ENCODE data around the gene FHOD1. TPM values are rescaled to one million over a fixed set of nuclear protein-coding genes. Genes with fewer than 3 reads are reported as not detected.

Gene FHOD1
- total and polyA plus RNA-seq, 9 of the 15 experiments (the other 6 are each of a cell fraction or from before 2014, with no cell fraction given): 18.7 to 126 (median 32.3) TPM

DNA sequence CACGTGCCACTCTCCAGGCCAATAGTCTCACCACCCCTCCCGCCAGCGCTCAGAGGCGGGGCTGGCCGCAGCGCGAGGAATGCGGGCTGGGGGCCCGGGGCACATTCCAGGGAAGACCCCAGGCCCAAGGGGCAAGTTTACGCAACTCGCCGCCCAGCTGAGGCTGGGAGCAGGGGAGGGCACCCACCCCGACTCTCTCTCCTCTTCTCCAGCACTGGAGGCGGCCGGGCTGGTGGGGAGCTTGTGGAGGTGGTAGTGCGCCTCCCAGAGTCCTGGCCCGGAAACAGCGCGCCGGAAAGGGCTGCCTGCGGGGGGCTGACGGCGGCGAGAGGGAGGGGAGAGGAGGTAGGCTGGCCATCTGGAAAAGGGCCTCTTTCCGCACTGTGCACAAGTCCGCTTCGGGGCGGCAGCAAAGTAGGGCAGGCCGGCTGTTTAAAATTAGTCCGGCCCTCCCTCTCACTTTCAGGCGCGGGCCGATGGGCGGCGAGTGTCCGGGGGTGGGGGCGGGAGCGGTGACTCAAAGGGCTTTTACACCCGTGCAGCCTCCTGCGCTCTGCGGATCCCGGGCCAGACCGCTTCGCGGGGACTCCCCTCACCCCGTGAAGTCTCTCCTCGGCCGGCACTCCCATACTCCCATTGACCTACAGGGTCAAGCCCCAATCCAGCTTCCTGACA is 1.1 kb downstream of the FHOD1 start (continued):
- TF ChIP-seq, protein P1, sequence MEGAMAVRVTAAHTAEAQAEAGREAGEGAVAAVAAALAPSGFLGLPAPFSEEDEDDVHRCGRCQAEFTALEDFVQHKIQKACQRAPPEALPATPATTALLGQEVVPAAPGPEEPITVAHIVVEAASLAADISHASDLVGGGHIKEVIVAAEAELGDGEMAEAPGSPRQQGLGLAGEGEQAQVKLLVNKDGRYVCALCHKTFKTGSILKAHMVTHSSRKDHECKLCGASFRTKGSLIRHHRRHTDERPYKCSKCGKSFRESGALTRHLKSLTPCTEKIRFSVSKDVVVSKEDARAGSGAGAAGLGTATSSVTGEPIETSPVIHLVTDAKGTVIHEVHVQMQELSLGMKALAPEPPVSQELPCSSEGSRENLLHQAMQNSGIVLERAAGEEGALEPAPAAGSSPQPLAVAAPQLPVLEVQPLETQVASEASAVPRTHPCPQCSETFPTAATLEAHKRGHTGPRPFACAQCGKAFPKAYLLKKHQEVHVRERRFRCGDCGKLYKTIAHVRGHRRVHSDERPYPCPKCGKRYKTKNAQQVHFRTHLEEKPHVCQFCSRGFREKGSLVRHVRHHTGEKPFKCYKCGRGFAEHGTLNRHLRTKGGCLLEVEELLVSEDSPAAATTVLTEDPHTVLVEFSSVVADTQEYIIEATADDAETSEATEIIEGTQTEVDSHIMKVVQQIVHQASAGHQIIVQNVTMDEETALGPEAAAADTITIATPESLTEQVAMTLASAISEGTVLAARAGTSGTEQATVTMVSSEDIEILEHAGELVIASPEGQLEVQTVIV (CRISPR knock-in tag; IDR thresholded peaks at IDR 0.05; ENCODE audit: borderline replicate concordance): no peak
- peak; percentile 46 for TF ChIP-seq TBP (optimal IDR thresholded peaks at IDR 0.05; ENCODE audit: low read depth, low read length)
- TF ChIP-seq, protein P2, sequence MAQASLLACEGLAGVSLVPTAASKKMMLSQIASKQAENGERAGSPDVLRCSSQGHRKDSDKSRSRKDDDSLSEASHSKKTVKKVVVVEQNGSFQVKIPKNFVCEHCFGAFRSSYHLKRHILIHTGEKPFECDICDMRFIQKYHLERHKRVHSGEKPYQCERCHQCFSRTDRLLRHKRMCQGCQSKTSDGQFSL (CRISPR knock-in tag; IDR thresholded peaks at IDR 0.05): peak; percentile 90
- TF ChIP-seq, protein P2 (tag; IDR thresholded peaks at IDR 0.05): peak in 1 of 2 experiments; percentile 76; a peak in 2 of 4 replicates
- TF ChIP-seq, protein P3, sequence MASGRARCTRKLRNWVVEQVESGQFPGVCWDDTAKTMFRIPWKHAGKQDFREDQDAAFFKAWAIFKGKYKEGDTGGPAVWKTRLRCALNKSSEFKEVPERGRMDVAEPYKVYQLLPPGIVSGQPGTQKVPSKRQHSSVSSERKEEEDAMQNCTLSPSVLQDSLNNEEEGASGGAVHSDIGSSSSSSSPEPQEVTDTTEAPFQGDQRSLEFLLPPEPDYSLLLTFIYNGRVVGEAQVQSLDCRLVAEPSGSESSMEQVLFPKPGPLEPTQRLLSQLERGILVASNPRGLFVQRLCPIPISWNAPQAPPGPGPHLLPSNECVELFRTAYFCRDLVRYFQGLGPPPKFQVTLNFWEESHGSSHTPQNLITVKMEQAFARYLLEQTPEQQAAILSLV (tag; IDR thresholded peaks at IDR 0.05): no peak
- TF ChIP-seq HNRNPH1 (optimal IDR thresholded peaks at IDR 0.05; ENCODE audit: low read depth, low read length): no peak
- TF ChIP-seq SMARCC2 (IDR thresholded peaks at IDR 0.05; ENCODE audit: low read depth): no peak
- TF ChIP-seq, protein P4, sequence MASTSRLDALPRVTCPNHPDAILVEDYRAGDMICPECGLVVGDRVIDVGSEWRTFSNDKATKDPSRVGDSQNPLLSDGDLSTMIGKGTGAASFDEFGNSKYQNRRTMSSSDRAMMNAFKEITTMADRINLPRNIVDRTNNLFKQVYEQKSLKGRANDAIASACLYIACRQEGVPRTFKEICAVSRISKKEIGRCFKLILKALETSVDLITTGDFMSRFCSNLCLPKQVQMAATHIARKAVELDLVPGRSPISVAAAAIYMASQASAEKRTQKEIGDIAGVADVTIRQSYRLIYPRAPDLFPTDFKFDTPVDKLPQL (IDR thresholded peaks at IDR 0.05; ENCODE audit: extremely low read depth, insufficient read length): no peak
- TF ChIP-seq, protein P5, sequence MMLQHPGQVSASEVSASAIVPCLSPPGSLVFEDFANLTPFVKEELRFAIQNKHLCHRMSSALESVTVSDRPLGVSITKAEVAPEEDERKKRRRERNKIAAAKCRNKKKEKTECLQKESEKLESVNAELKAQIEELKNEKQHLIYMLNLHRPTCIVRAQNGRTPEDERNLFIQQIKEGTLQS (IDR thresholded peaks at IDR 0.05): peak; percentile 71
- TF ChIP-seq, protein P5 (CRISPR knock-in tag; conservative IDR thresholded peaks at IDR 0.05): no peak
- TF ChIP-seq ZNF212 (CRISPR knock-in tag; IDR thresholded peaks at IDR 0.05): no peak
- TF ChIP-seq, protein P6, sequence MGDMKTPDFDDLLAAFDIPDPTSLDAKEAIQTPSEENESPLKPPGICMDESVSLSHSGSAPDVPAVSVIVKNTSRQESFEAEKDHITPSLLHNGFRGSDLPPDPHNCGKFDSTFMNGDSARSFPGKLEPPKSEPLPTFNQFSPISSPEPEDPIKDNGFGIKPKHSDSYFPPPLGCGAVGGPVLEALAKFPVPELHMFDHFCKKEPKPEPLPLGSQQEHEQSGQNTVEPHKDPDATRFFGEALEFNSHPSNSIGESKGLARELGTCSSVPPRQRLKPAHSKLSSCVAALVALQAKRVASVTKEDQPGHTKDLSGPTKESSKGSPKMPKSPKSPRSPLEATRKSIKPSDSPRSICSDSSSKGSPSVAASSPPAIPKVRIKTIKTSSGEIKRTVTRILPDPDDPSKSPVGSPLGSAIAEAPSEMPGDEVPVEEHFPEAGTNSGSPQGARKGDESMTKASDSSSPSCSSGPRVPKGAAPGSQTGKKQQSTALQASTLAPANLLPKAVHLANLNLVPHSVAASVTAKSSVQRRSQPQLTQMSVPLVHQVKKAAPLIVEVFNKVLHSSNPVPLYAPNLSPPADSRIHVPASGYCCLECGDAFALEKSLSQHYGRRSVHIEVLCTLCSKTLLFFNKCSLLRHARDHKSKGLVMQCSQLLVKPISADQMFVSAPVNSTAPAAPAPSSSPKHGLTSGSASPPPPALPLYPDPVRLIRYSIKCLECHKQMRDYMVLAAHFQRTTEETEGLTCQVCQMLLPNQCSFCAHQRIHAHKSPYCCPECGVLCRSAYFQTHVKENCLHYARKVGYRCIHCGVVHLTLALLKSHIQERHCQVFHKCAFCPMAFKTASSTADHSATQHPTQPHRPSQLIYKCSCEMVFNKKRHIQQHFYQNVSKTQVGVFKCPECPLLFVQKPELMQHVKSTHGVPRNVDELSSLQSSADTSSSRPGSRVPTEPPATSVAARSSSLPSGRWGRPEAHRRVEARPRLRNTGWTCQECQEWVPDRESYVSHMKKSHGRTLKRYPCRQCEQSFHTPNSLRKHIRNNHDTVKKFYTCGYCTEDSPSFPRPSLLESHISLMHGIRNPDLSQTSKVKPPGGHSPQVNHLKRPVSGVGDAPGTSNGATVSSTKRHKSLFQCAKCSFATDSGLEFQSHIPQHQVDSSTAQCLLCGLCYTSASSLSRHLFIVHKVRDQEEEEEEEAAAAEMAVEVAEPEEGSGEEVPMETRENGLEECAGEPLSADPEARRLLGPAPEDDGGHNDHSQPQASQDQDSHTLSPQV (IDR thresholded peaks at IDR 0.05): peak; percentile 93
- no peak for TF ChIP-seq ZNF316 (IDR thresholded peaks at IDR 0.05)
- TF ChIP-seq POU5F1 (IDR thresholded peaks at IDR 0.05; ENCODE audit: borderline replicate concordance, low read depth, low read length, partially characterized antibody): no peak
- no peak for TF ChIP-seq GABPB2 (CRISPR knock-in tag; conservative IDR thresholded peaks at IDR 0.05)
- TF ChIP-seq DNMT1 (IDR thresholded peaks at IDR 0.05): no peak
- no peak for TF ChIP-seq POLR3G (IDR thresholded peaks at IDR 0.05; ENCODE audit: extremely low read depth, insufficient read length, insufficient replicate concordance)
- TF ChIP-seq C11orf30 (IDR thresholded peaks at IDR 0.05; ENCODE audit: low read depth): no peak; the same call in 1 of the 2 replicates

Data from K562 (cell line).